HCT116 (cell line): ENCODE measurements around the gene SLC23A1. TPM values are rescaled to one million over a fixed set of nuclear protein-coding genes. Genes with fewer than 3 reads are reported as not detected.
A peak's percentile ranks its signal among the peaks of the same experiment; 100 is the strongest.

Experiments used
- ATAC-seq: fragments of 200-7000 bp; cut with Tn5 transposase; 2 replicates; pipeline ENCODE4 v1.9.1; 2020; ENCODE audit warnings: mild to moderate bottlenecking, moderate library complexity
- BruUV-seq: library from RNA; stranded (reverse); fragments of 400-500 nt; replicated peaks from 2 replicates; lab custom pipeline; 2021; lab: Mats Ljungman, UMichigan
- CTCF ChIA-PET: fragments of 300-600 bp; sonication (Branson Sonifier 250); formaldehyde crosslinking; loops from one replicate; lab custom pipeline; 2021; ENCODE audit warnings: antibody characterized with exemption; lab: Charles Lee
- POLR2A ChIA-PET: fragments of 300-600, 350-600 bp; sonication (Branson Sonifier 250); formaldehyde crosslinking; loops from one replicate; lab custom pipeline; 2021; ENCODE audit warnings: antibody characterized with exemption; lab: Charles Lee
- RAD21 ChIA-PET, 2 experiments: fragments of 300-600 bp; sonication (Branson Sonifier 250); formaldehyde crosslinking; loops; one replicate each; lab custom pipeline; 2023; ENCODE audit warnings: low total read pairs in 2 of 2; ENCODE audit not compliant: uncharacterized antibody in 2 of 2, unreplicated experiment in 2 of 2, low non-redundant PET in 1 of 2; lab: Charles Lee
- DNase-seq: peaks from one replicate; pipeline ENCODE4 v3.0.0-alpha.2; 2010; ENCODE audit warnings: low read depth, low spot score
- H2AFZ ChIP-seq: fragments of 200-600 bp; shearing (Covaris generic), sonication (generic); 2 replicates; pipeline ENCODE4 v1.6.1; 2017; ENCODE audit warnings: low read depth, mixed run types, mixed read lengths, antibody characterized with exemption, low read length; ENCODE audit not compliant: poor library complexity, severe bottlenecking
- H3K27ac ChIP-seq: 2 replicates; pipeline ENCODE4 v1.5.1; 2012; ENCODE audit warnings: low read depth, low read length
- H3K27me3 ChIP-seq: fragments of 200-600 bp; sonication (generic); 2 replicates; pipeline ENCODE4 v1.6.1; 2016; ENCODE audit warnings: mixed run types, low read length, mixed read lengths; ENCODE audit not compliant: insufficient read depth
- H3K36me3 ChIP-seq, 2 experiments: fragments of 200-500 bp in 1 of 2; fragments of 200-600 bp in 1 of 2; sonication (Bioruptor generic) in 1 of 2; sonication (generic) in 1 of 2; 2 replicates each; pipeline versions ENCODE4 v1.5.1 to v1.6.1; 2014 to 2016; ENCODE audit warnings: low read length in 2 of 2, inconsistent platforms in 1 of 2, mixed read lengths in 1 of 2, mixed run types in 1 of 2; ENCODE audit not compliant: insufficient read depth in 2 of 2, control insufficient read depth in 1 of 2
- H3K4me1 ChIP-seq, 2 experiments: fragments of 200-600 bp in 1 of 2; sonication (generic) in 1 of 2; 2 replicates each; pipeline versions ENCODE4 v1.5.1 to v1.6.1; 2012 to 2017; ENCODE audit warnings: low read length in 2 of 2, inconsistent platforms in 1 of 2, mild to moderate bottlenecking in 1 of 2, mixed read lengths in 1 of 2, mixed run types in 1 of 2, moderate library complexity in 1 of 2; ENCODE audit not compliant: insufficient read depth in 2 of 2, control insufficient read depth in 1 of 2
- H3K4me2 ChIP-seq: fragments of 200-600 bp; sonication (generic); 2 replicates; pipeline ENCODE4 v1.6.1; 2017; ENCODE audit warnings: mixed run types, low read length, mixed read lengths
- H3K4me3 ChIP-seq, 2 experiments: fragments of 200-600 bp in 1 of 2; sonication (generic) in 1 of 2; replicated peaks in 1 of 2; 2 replicates each; pipeline ENCODE4 v1.5.1; 2011 to 2016; ENCODE audit warnings: low read length in 2 of 2, control low read depth in 1 of 2, low read depth in 1 of 2, mild to moderate bottlenecking in 1 of 2, mixed read lengths in 1 of 2, mixed run types in 1 of 2
- H3K79me2 ChIP-seq: fragments of 200-600 bp; sonication (generic); 2 replicates; pipeline ENCODE4 v1.6.1; 2017; ENCODE audit warnings: mild to moderate bottlenecking, mixed run types, low read length, moderate library complexity, mixed read lengths; ENCODE audit not compliant: insufficient read depth
- H3K9ac ChIP-seq: fragments of 200-600 bp; sonication (generic); 2 replicates; pipeline ENCODE4 v1.6.1; 2016; ENCODE audit warnings: low read length, mixed read lengths
- H3K9me2 ChIP-seq: fragments of 200-600 bp; sonication (generic), shearing (Covaris generic); 2 replicates; pipeline ENCODE4 v1.6.1; 2017; ENCODE audit warnings: mixed run types, mild to moderate bottlenecking, moderate library complexity; ENCODE audit not compliant: insufficient read depth
- H3K9me3 ChIP-seq, 2 experiments: fragments of 200-500 bp in 1 of 2; fragments of 200-600 bp in 1 of 2; sonication (Bioruptor generic) in 1 of 2; sonication (generic) in 1 of 2; 2 replicates each; pipeline ENCODE4 v1.6.1; 2014 to 2017; ENCODE audit warnings: low read length in 2 of 2, mixed read lengths in 2 of 2, inconsistent platforms in 1 of 2, low read depth in 1 of 2, mild to moderate bottlenecking in 1 of 2, mixed run types in 1 of 2, moderate library complexity in 1 of 2; ENCODE audit not compliant: control insufficient read depth in 1 of 2, insufficient read depth in 1 of 2
- H4K20me1 ChIP-seq: fragments of 200-600 bp; sonication (generic), shearing (Covaris generic); 2 replicates; pipeline ENCODE4 v1.6.1; 2017; ENCODE audit warnings: mixed run types, mild to moderate bottlenecking, moderate library complexity; ENCODE audit not compliant: insufficient read depth
- CBX3 ChIP-seq: IDR thresholded peaks from 2 replicates; pipeline ENCODE4 v1.6.1; 2012; ENCODE audit warnings: low read depth
- CEBPB ChIP-seq: IDR thresholded peaks from 2 replicates; pipeline ENCODE4 v1.6.1; 2012; ENCODE audit warnings: low read depth
- ELF1 ChIP-seq: IDR thresholded peaks from 2 replicates; pipeline ENCODE4 v1.6.1; 2012; ENCODE audit warnings: low read depth, borderline replicate concordance
- POLR2A ChIP-seq: IDR thresholded peaks from 2 replicates; pipeline ENCODE4 v1.7.0; 2011; ENCODE audit warnings: borderline replicate concordance; ENCODE audit not compliant: insufficient read depth, insufficient read length; ENCODE audit errors: extremely low read depth
- RAD21 ChIP-seq: IDR thresholded peaks from 2 replicates; pipeline ENCODE4 v1.6.1; 2012; ENCODE audit warnings: low read depth, mild to moderate bottlenecking
- SIN3A ChIP-seq: IDR thresholded peaks from 2 replicates; pipeline ENCODE4 v1.6.1; 2012; ENCODE audit warnings: low read depth
- SP1 ChIP-seq: IDR thresholded peaks from 2 replicates; pipeline ENCODE4 v1.6.1; 2012; ENCODE audit warnings: low read depth
- SRF ChIP-seq: IDR thresholded peaks from 2 replicates; pipeline ENCODE4 v1.6.1; 2012; ENCODE audit warnings: low read depth
- YY1 ChIP-seq: IDR thresholded peaks from 2 replicates; pipeline ENCODE4 v1.6.1; 2011; ENCODE audit warnings: low read length, low read depth, moderate library complexity, mild to moderate bottlenecking; ENCODE audit not compliant: insufficient replicate concordance; ENCODE audit errors: extremely low read depth
- ZFX ChIP-seq: fragments of 450-650 bp; IDR thresholded peaks from 2 replicates; pipeline ENCODE4 v1.6.1; 2017
- ZNF274 ChIP-seq: fragments of 200-500 bp; sonication (Bioruptor generic); IDR thresholded peaks from 2 replicates; pipeline ENCODE4 v1.6.1; 2014; ENCODE audit warnings: mild to moderate bottlenecking, low read depth, low read length, inconsistent platforms
- intact Hi-C: fragments of 100-400 bp; cut with micrococcal nuclease; formaldehyde crosslinking; loops from 2 replicates; pipeline ENCODE4 v1.10.0; 2022
- total RNA-seq: library from RNA; stranded (reverse); gene quantifications from one replicate; pipeline ENCODE4 v1.2.1, GENCODE V29; 2021; ENCODE audit not compliant: unreplicated experiment
- TF ChIP-seq, protein P1 (sequence below), 3 experiments: fragments of 200-600 bp in 1 of 3; sonication (generic) in 1 of 3; IDR thresholded peaks in 2 of 3; conservative IDR thresholded peaks in 1 of 3; 2 replicates each; pipeline ENCODE4 v1.5.1; 2012 to 2017; ENCODE audit warnings: low read depth in 2 of 3, low read length in 2 of 3, antibody characterized with exemption in 1 of 3, borderline replicate concordance in 1 of 3, control low read depth in 1 of 3, mild to moderate bottlenecking in 1 of 3, mixed read lengths in 1 of 3, mixed run types in 1 of 3, moderate library complexity in 1 of 3; ENCODE audit not compliant: insufficient read depth in 1 of 3

The SLC23A1 gene
- total RNA-seq, 1 experiment from 2014 or later, result not detected

GRCh38 chr5:139402561-139403158 is 19.6 kb upstream of the SLC23A1 start:
- ATAC-seq, result peak; percentile 40

More at GRCh38 chr5:139402561-139403158, 19.6 kb upstream of the SLC23A1 start:
- BruUV-seq, result no TSS peak
- DNase-seq, result peak; percentile 19
- peak overlapping the region in 1 of 2 experiments; percentile 49; a peak in 2 of 4 replicates for H3K4me3 ChIP-seq
- no peak overlapping the region for H2AFZ ChIP-seq
- no peaks in the 10 kb centered on the region for H3K9me3 ChIP-seq
- H3K79me2 ChIP-seq, result no peaks in the 10 kb centered on the region
- peak overlapping the region; percentile 92; the same call in 1 of the 2 replicates for H3K27ac ChIP-seq
- H4K20me1 ChIP-seq, result no peaks in the 10 kb centered on the region
- RAD21 ChIA-PET, result no interaction called here
- intact Hi-C loops, result no loop called here
- H3K36me3 ChIP-seq, result no peaks in the 10 kb centered on the region
- no peaks in the 10 kb centered on the region for H3K27me3 ChIP-seq
- no peak for TF ChIP-seq SIN3A
- TF ChIP-seq, protein P1, sequence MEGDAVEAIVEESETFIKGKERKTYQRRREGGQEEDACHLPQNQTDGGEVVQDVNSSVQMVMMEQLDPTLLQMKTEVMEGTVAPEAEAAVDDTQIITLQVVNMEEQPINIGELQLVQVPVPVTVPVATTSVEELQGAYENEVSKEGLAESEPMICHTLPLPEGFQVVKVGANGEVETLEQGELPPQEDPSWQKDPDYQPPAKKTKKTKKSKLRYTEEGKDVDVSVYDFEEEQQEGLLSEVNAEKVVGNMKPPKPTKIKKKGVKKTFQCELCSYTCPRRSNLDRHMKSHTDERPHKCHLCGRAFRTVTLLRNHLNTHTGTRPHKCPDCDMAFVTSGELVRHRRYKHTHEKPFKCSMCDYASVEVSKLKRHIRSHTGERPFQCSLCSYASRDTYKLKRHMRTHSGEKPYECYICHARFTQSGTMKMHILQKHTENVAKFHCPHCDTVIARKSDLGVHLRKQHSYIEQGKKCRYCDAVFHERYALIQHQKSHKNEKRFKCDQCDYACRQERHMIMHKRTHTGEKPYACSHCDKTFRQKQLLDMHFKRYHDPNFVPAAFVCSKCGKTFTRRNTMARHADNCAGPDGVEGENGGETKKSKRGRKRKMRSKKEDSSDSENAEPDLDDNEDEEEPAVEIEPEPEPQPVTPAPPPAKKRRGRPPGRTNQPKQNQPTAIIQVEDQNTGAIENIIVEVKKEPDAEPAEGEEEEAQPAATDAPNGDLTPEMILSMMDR (IDR thresholded peaks at IDR 0.05 in 2 of 3, conservative IDR thresholded peaks at IDR 0.05 in 1 of 3; ENCODE audit: borderline replicate concordance in 1 of 3, insufficient read depth in 1 of 3, low read depth in 2 of 3, low read length in 2 of 3), result peak; percentile 38 to 82 (median 81); a peak in 5 of 6 replicates
- no peak for TF ChIP-seq POLR2A
- no peak for TF ChIP-seq ELF1
- no peak for TF ChIP-seq SP1
- TF ChIP-seq CBX3, result peak; percentile 29; the same call in 1 of the 2 replicates
- TF ChIP-seq YY1, result peak; percentile 9
- TF ChIP-seq ZFX, result no peak
- TF ChIP-seq RAD21, result peak; percentile 53
- no peak for TF ChIP-seq ZNF274
- no peak for TF ChIP-seq SRF
- no peak for TF ChIP-seq CEBPB
- TF ChIP-seq, all 23 proteins: peak for 4
- peaks cover 11 to 24% of the 10 kb centered on the region in 2 experiments for H3K4me1 ChIP-seq
- H3K4me2 ChIP-seq, result peak overlapping the region; percentile 70
- ChIA-PET POLR2A (interaction anchor here (1.0 kb wide), 1 partner anchor 109 kb away, joined by 3 read pairs; the partner anchor contains the start of gene MATR3), CTCF (interaction anchor here (0.9 to 1.8 kb wide), 5 partner anchors 10 to 117 kb away, joined by 3 to 10 read pairs (median 3); no protein-coding TSS in a partner anchor)
- H3K9me2 ChIP-seq, result no peaks in the 10 kb centered on the region
- H3K9ac ChIP-seq, result no peak overlapping the region
